OCI-LY7 (cell line): ENCODE measurements around the gene ARHGAP21. TPM values are rescaled to one million over a fixed set of nuclear protein-coding genes. Genes with fewer than 3 reads are reported as not detected.

Experiments used
- BruUV-seq: library from RNA; stranded (reverse); fragments of 400-500 nt; replicated peaks from 2 replicates; lab custom pipeline; 2021; lab: Mats Ljungman, UMichigan
- CTCF ChIA-PET: fragments of 300-600 bp; sonication (Branson Sonifier 250); formaldehyde crosslinking; loops from one replicate; lab custom pipeline; 2022; ENCODE audit warnings: antibody characterized with exemption; ENCODE audit not compliant: unreplicated experiment; lab: Charles Lee
- POLR2A ChIA-PET: fragments of 300-600 bp; sonication (Branson Sonifier 250); formaldehyde crosslinking; loops from one replicate; lab custom pipeline; 2022; ENCODE audit warnings: antibody characterized with exemption; lab: Charles Lee
- DNase-seq: peaks from one replicate; pipeline ENCODE4 v3.0.0-alpha.2; 2015; ENCODE audit warnings: low spot score
- H2AFZ ChIP-seq: fragments of 200-600 bp; sonication (generic), shearing (Covaris generic); 2 replicates; pipeline ENCODE4 v1.6.1; 2014; ENCODE audit warnings: mild to moderate bottlenecking, antibody characterized with exemption, low read length, moderate library complexity
- H3K27ac ChIP-seq: fragments of 200-600 bp; sonication (generic); 2 replicates; pipeline ENCODE4 v1.5.1; 2014; ENCODE audit warnings: mixed run types, low read depth, mild to moderate bottlenecking, moderate library complexity, low read length, inconsistent platforms; ENCODE audit not compliant: poor library complexity, severe bottlenecking
- H3K36me3 ChIP-seq: fragments of 200-600 bp; sonication (generic); 2 replicates; pipeline ENCODE4 v1.6.1; 2014; ENCODE audit warnings: mild to moderate bottlenecking, antibody characterized with exemption, low read length, moderate library complexity, mixed read lengths; ENCODE audit not compliant: insufficient read depth
- H3K4me1 ChIP-seq: fragments of 200-600 bp; sonication (generic); 2 replicates; pipeline ENCODE4 v1.5.1; 2014; ENCODE audit warnings: mild to moderate bottlenecking, low read length; ENCODE audit not compliant: insufficient read depth, poor library complexity, severe bottlenecking
- H3K4me2 ChIP-seq: fragments of 200-600 bp; sonication (generic); 2 replicates; pipeline ENCODE4 v1.6.1; 2014; ENCODE audit warnings: mild to moderate bottlenecking, low read length
- H3K4me3 ChIP-seq: fragments of 200-600 bp; sonication (generic); 2 replicates; pipeline ENCODE4 v1.5.1; 2014; ENCODE audit warnings: mild to moderate bottlenecking, low read depth, low read length; ENCODE audit not compliant: poor library complexity, severe bottlenecking
- H3K79me2 ChIP-seq: fragments of 200-600 bp; sonication (generic); 2 replicates; pipeline ENCODE4 v1.6.1; 2016; ENCODE audit warnings: low read depth, mild to moderate bottlenecking, low read length, moderate library complexity, mixed read lengths; ENCODE audit not compliant: insufficient read depth
- H3K9me2 ChIP-seq: fragments of 200-600 bp; sonication (generic); 2 replicates; pipeline ENCODE4 v1.6.1; 2016; ENCODE audit warnings: mild to moderate bottlenecking, low read length, mixed read lengths; ENCODE audit not compliant: insufficient read depth
- H3K9me3 ChIP-seq: fragments of 200-600 bp; sonication (generic); 2 replicates; pipeline ENCODE4 v1.6.1; 2014; ENCODE audit warnings: mild to moderate bottlenecking, mixed run types, low read length, mixed read lengths
- H4K20me1 ChIP-seq: fragments of 200-600 bp; sonication (generic); 2 replicates; pipeline ENCODE4 v1.6.1; 2014; ENCODE audit warnings: mild to moderate bottlenecking, antibody characterized with exemption, low read length, moderate library complexity, mixed read lengths; ENCODE audit not compliant: insufficient read depth
- EZH2phosphoT487 ChIP-seq: fragments of 200-600 bp; sonication (generic); IDR thresholded peaks from 2 replicates; pipeline ENCODE4 v1.6.1; 2018; ENCODE audit warnings: low read depth, borderline replicate concordance, mild to moderate bottlenecking, mixed run types, antibody characterized with exemption, low read length, moderate library complexity, mixed read lengths
- intact Hi-C: fragments of 100-400 bp; cut with micrococcal nuclease; formaldehyde crosslinking; loops from one replicate; pipeline ENCODE4 v1.10.0; 2022; ENCODE audit not compliant: unreplicated experiment
- total RNA-seq, 2 experiments: library from RNA; depleted of rRNA in 1 of 2; stranded (reverse); fragments of >200 nt in 1 of 2; shearing (Covaris generic) in 1 of 2; gene quantifications; 2 replicates each; pipeline ENCODE4 v1.2.3, GENCODE V29; 2014 to 2022
- TF ChIP-seq, protein P1 (sequence below): fragments of 200-600 bp; sonication (generic); conservative IDR thresholded peaks from 2 replicates; pipeline ENCODE4 v1.5.1; 2014; ENCODE audit warnings: mild to moderate bottlenecking, antibody characterized with exemption, low read length, moderate library complexity, mixed read lengths

Gene ARHGAP21
- total RNA-seq, 2 experiments from 2014 or later = 24.2 to 44.9 TPM

DNA sequence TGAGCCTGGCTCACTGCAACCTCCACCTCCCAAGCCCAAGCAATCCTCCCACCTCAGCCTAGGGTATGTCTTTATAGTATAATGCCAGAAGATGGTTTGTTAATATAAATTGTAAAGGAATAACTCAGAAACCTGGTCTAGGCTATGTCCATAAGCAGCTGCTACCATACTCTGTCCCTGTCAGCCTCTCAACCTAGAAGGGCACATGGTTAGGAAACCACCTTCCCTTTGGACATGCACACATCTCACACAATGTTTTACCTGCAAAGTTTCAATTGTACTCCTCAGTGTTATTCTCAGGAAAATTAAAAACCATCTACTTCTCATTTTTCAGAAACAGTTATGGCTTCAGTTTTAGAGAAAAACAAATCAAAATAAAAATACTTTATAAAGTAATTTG lies 40.1 kb downstream of the ARHGAP21 start:
- TF ChIP-seq, protein P1, sequence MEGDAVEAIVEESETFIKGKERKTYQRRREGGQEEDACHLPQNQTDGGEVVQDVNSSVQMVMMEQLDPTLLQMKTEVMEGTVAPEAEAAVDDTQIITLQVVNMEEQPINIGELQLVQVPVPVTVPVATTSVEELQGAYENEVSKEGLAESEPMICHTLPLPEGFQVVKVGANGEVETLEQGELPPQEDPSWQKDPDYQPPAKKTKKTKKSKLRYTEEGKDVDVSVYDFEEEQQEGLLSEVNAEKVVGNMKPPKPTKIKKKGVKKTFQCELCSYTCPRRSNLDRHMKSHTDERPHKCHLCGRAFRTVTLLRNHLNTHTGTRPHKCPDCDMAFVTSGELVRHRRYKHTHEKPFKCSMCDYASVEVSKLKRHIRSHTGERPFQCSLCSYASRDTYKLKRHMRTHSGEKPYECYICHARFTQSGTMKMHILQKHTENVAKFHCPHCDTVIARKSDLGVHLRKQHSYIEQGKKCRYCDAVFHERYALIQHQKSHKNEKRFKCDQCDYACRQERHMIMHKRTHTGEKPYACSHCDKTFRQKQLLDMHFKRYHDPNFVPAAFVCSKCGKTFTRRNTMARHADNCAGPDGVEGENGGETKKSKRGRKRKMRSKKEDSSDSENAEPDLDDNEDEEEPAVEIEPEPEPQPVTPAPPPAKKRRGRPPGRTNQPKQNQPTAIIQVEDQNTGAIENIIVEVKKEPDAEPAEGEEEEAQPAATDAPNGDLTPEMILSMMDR = no peak
- no peak for TF ChIP-seq EZH2phosphoT487
- Histone ChIP-seq H3K36me3 (no peaks in the 10 kb centered on the region), H4K20me1 (no peaks in the 10 kb centered on the region), H3K4me1 (peaks cover 5% of the 10 kb centered on the region), H3K4me2 (no peak overlapping the region), H3K9me2 (no peaks in the 10 kb centered on the region), H3K4me3 (no peak overlapping the region), H2AFZ (no peak overlapping the region), H3K9me3 (no peaks in the 10 kb centered on the region), H3K79me2 (no peaks in the 10 kb centered on the region), H3K27ac (no peak overlapping the region)
- POLR2A ChIA-PET = interaction anchor here (0.7 to 2.8 kb wide), 2 partner anchors 8 to 597 kb away, joined by 5 to 11 read pairs; no protein-coding TSS in a partner anchor
- DNase-seq = no peak
- no TSS peak for BruUV-seq
- CTCF ChIA-PET = no interaction called here
- intact Hi-C loops = no loop called here

DNA sequence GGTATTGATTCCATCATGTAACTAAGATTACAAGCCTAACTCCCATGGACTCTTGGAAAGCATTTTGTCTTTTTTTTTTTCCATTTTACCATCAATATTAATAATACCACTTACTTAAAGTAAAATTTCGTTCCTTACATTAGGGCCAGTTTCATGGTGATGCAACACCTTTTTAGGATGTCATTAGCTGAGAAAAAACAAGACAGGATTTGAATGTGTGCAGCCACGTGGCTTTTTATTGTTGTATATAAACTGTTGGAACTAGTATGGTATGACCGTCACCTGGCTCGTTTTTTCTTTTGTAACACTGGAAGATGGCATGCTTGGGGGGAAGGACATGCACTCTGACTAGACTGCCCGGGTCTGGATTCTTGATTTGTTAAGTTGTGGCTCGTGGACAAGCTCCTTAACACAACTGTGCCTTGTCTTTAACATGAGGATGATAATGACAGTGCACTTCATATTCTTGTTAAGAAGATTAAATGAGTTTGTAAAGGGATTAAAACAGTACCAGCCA lies 42.1 kb downstream of the ARHGAP21 start:
- peaks cover 5% of the 10 kb centered on the region for H3K4me1 ChIP-seq
- no peak overlapping the region for H3K27ac ChIP-seq
- H3K4me2 ChIP-seq = no peak overlapping the region
- ChIA-PET CTCF (no interaction called here), POLR2A (interaction anchor here (2.8 kb wide), 1 partner anchor 10 kb away, joined by 11 read pairs; no protein-coding TSS in a partner anchor)
- TF ChIP-seq, protein P1 = no peak
- no peak for TF ChIP-seq EZH2phosphoT487
- no peak overlapping the region for H2AFZ ChIP-seq
- H3K36me3 ChIP-seq = no peaks in the 10 kb centered on the region
- no peaks in the 10 kb centered on the region for H3K79me2 ChIP-seq
- intact Hi-C loops = no loop called here
- DNase-seq = peak; percentile 20
- H4K20me1 ChIP-seq = no peaks in the 10 kb centered on the region
- H3K9me2 ChIP-seq = no peaks in the 10 kb centered on the region
- no peak overlapping the region for H3K4me3 ChIP-seq
- BruUV-seq = no TSS peak
- no peaks in the 10 kb centered on the region for H3K9me3 ChIP-seq

DNA sequence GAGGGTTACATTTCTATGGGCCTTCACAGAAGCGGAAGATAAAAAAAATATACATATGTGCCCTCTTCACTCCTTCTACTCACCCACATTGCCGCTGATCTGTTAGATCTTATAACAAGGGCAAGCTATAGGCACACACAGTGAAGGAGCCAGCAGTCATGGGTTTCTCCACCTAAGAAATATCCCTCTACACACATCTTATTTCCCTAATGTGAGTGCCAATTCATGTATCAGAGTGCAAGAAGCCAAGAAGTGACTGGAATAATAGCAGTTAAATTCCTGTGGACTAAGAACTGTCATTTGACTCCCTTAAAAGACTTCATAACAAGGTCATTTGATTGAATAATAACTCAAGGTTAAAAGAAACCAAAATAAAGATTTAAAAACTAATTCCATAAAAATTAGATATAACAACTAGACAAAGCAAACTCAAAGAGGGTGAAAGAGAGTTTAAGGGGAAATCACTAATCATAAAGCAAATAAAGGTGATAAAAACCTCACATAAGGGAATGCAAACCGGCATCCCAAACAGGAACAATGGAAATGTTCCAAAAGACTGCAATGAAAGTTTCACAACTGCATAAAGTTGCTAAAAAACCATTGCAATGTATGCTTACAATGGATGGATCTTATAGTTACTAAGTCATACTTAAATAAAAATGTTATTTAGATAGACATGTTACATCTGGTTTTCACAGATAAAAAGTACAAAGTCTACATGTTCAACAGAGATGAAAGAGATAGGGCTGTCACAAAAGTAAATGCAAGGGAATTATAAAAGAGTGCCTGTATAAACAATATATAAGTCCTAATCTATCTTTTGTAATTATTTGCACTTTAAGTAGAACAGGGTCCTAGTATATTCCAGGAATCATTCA lies 42.8 kb downstream of the ARHGAP21 start:
- H4K20me1 ChIP-seq = no peaks in the 10 kb centered on the region
- H3K36me3 ChIP-seq = no peaks in the 10 kb centered on the region
- no peaks in the 10 kb centered on the region for H3K9me2 ChIP-seq
- intact Hi-C loops = no loop called here
- CTCF ChIA-PET = no interaction called here
- no peaks in the 10 kb centered on the region for H3K79me2 ChIP-seq
- TF ChIP-seq, protein P1 = no peak
- no peak for TF ChIP-seq EZH2phosphoT487
- no peak overlapping the region for H3K4me2 ChIP-seq
- DNase-seq = no peak
- H2AFZ ChIP-seq = no peak overlapping the region
- POLR2A ChIA-PET = interaction anchor here (0.6 to 2.8 kb wide), 2 partner anchors 11 to 14 kb away, joined by 3 to 11 read pairs; no protein-coding TSS in a partner anchor
- H3K4me3 ChIP-seq = no peak overlapping the region
- no TSS peak for BruUV-seq
- peaks cover 5% of the 10 kb centered on the region for H3K4me1 ChIP-seq
- no peaks in the 10 kb centered on the region for H3K9me3 ChIP-seq
- no peak overlapping the region for H3K27ac ChIP-seq
